NCI-H774 (cell line): Measurements from ENCODE around the gene SNAPIN.
A peak's percentile ranks its signal among the peaks of the same experiment; 100 is the strongest.
"Not testable (repeated sequence)": the region's sequence is repeated elsewhere in the genome, so short reads cannot be mapped to it uniquely, and the experiment has no call there.

Source experiments
- DNase-seq: peaks from one replicate; lab custom pipeline; 2025; lab: John Stamatoyannopoulos, UW

SNAPIN gene

DNA sequence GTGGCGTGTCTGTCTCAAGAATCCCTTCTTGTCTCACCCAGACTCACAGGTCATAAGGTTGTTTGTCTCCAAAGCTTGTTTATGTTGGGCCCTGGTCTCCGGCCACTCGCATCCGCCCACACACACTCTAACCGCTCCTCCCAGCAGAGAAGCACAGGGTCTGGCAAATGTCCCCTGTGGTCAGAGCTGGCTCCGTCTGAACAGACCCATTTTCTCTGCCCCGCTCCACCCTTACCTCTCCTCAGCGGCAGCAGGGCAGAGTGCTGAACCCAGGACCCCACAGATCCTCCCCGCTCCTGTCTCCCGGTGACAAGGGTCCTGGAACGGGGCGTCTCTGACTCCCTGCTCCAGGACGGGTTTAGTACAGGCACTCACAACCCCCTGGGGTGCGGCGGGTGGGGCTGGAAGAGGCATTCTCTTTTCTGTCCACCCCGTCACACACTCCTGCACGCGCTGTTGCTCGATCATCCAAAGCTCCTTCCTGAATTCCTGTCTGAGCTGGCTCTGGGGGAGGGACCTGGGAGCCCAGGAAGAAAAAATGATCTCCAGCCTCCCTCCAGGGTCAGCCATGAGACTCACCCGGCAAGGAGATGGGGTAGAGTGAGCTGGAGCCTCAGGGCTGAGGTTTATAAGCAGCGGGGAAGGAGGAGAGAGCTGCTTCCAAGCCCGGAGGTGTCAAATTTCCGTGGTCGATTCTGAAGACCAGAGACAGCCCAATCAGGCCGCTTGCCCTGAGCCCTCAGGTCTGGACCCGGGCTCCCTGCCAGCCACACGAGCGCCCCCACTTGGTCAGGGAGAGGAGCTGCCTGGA lies 31.4 kb upstream of the SNAPIN start, which contains the start of gene S100A13:
Gene S100A13 (minus strand): TSS at position 602 of the 811 bp plus-strand sequence. CDS start 1,033 bp downstream, outside the sequence.
- peak; percentile 79 for DNase-seq

GRCh38 chr1:153627715-153628626 lies 30.5 kb upstream of the SNAPIN start, which contains the start of gene S100A1:
S100A1 (plus strand) TSS chr1:153628434; CDS start chr1:153630522, 2,088 bp downstream.
- no peak for DNase-seq

GRCh38 chr1:153628638-153629342 lies 29.7 kb upstream of the SNAPIN start:
- DNase-seq, result no peak

GRCh38 chr1:153629343-153629665 lies 29.2 kb upstream of the SNAPIN start:
- DNase-seq, result no peak

DNA sequence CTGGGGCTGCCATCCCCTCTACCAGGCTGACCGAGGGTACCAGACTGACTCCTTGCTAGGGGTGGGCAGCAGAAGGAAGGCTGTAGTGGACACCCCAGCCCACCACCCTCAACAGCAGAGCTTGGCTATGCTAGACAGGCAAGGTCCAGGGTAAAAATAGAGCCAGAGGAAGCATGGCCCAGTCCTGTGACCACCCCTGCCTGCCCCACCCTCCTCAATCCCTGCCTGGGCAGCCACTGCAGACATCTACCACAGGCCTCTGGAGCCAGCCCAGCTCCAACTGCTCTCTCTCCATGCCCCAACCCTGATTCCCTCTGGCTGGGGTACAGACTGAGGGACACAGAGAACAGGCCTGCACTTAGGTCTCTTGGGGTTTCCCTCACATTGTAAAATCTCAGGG lies 28.5 kb upstream of the SNAPIN start:
- DNase-seq, result no peak

GRCh38 chr1:153630384-153630783 lies 28.1 kb upstream of the SNAPIN start:
- no peak for DNase-seq

GRCh38 chr1:153631047-153632022 lies 27.2 kb upstream of the SNAPIN start:
- no peak for DNase-seq

GRCh38 chr1:153633161-153633753 lies 25.2 kb upstream of the SNAPIN start:
- peak; percentile 54 for DNase-seq

DNA sequence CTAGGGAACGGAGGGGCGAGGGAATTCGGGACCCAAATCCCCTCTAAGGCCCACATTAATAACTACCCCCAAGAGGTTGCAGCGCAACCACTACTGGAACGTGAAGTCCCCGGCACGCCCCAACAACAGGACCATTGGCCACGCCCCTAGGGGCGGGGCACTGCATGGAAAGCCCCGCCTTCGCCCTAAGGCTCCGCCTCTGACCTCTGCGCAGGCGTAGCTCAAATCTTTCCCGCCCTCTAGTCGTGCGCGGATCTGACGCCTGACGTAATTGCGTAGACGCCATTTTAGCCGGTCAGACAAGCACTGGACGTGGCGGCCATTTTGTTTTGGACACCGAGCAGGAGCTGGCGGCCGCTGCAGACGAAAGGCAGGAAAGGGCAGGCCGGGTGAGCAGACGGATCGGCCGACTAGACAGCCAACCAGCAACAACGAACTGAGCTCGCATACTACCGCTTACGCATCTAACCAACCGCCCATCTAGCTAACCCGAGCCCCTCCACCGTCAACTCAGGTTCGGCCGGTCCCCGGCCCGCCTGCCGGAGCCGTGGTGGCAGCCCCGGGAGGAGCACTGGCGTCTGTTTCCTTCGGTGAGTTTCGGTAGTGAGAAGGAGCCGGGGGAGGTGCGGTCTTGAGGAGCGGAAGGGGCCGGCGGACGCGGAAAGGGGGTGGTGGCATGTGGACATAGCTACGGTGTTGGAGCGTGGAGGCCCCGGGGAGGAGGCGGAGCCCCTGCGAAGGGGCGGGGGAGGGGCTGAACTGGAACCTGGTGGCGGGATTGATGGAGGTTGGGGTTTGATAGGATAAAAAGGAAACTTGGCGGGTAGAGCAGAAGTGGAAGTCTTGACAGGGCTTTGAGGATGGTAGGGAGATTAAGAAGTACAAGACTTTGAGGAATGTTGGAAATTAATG lies 24.5 kb upstream of the SNAPIN start, which contains the start of gene CHTOP:
Gene CHTOP (plus strand): TSS at position 313 of the 912 bp plus-strand sequence. CDS start 2,523 bp downstream, outside the sequence.
- DNase-seq, result peak; percentile 98

DNA sequence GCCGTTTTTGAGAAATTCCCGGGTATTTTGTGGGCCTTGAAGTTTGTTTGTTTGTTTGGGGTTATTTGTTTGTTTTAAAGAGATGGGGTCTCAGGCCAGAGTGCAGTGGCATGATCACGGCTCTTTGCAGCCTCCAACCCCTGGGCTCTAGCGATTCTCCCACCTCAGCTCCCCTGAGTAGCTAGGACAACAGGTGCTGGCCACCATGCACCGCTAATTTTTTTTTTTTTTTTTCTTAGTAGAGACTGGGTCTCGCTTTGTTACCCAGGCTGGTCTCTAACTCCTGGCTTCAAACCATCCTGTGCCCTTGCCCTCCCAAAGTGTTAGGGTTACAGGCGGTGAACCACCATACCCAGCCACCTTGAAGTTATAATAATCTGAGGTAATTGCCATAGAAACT lies 22.6 kb upstream of the SNAPIN start:
- no peak for DNase-seq

DNA sequence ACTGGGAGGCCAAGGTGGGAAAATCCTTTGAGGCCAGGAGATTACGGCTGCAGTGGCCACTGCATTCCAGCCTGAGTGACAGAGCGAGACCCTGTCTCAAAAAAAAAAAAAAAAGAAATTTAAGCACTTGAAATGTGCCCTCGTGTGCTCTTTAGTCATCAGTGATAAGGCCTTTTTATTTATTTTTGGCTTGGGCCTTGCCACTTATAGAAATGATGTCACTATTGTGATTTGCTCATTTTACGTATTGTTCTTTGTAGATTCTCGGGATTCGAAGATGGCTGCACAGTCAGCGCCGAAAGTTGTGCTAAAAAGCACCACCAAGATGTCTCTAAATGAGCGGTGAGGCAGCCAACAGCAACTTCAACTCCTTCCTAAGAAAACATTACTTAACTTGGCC lies 22.2 kb upstream of the SNAPIN start:
- no peak for DNase-seq

DNA sequence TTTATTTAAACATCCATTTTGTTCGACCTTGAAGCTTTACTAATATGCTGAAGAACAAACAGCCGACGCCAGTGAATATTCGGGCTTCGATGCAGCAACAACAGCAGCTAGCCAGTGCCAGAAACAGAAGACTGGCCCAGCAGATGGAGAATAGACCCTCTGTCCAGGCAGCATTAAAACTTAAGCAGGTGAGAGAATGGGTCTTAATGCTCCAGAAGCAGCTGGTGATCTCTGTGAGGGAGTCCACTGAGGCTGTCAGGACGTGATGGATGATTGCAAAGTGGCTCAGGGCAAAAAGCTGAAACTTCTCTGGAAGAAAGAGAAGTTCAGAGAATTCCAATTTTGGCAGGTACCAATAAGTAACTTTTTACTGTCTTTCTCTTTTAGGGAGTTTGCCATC lies 20.2 kb upstream of the SNAPIN start:
- no peak for DNase-seq

GRCh38 chr1:153639280-153639679 lies 19.2 kb upstream of the SNAPIN start:
- no peak for DNase-seq

GRCh38 chr1:153640213-153640612 lies 18.3 kb upstream of the SNAPIN start:
- not testable (repeated sequence) for DNase-seq

DNA sequence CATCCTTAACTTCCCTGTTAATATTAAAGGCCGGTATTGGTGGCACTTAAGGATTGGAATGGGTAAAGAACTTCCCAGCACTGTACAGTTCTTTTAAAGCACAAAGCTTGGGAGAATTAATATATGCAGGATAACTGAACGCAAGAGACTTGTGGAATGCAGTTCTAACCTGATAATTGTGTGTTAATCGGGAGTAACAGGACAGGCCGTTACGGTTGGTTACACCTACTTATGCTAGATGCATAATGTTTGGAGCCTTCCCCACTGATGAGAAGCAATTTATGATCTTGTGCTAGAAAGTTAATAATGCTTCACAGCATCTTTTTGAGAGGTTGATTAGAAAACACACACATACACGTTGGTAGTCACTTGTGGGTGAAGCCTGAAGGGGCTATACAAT lies 17.6 kb upstream of the SNAPIN start:
- no peak for DNase-seq

DNA sequence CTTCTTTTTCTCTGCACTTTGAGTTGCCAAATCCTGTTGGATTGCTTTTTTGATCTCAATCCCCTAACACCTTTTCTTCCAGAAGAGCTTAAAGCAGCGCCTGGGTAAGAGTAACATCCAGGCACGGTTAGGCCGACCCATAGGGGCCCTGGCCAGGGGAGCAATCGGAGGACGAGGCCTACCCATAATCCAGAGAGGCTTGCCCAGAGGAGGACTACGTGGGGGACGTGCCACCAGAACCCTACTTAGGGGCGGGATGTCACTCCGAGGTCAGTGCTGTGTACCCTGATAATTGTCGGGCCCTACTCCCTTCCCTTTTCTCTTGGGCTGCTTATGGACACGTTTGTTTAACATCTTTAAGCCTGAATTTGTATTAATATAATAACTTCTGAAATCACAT lies 16.3 kb upstream of the SNAPIN start:
- DNase-seq, result no peak

DNA sequence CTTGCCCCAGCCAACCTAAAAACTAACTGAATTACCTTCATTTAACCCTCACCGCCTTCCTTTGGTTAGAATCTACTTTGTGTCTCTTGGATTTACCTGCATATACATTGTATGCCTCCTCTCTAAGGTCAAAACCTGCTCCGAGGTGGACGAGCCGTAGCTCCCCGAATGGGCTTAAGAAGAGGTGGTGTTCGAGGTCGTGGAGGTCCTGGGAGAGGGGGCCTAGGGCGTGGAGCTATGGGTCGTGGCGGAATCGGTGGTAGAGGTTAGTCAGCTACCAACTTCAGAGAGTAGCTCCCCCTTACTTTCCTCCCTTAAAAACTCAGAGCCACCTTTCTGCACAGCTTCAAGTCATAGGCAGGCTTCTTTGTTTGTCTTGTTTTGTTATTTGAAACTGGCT lies 15.4 kb upstream of the SNAPIN start:
- DNase-seq, result no peak

- no peak for DNase-seq
These were observed 14.7 kb upstream of the SNAPIN start for GRCh38 chr1:153643816-153644215.

GRCh38 chr1:153646672-153647345 lies 11.7 kb upstream of the SNAPIN start:
- DNase-seq, result no peak
